EL (cell line): ENCODE measurements around the gene ASAH2.
A peak's percentile ranks its signal among the peaks of the same experiment; 100 is the strongest.
"Not testable (repeated sequence)": the region's sequence is repeated elsewhere in the genome, so short reads cannot be mapped to it uniquely, and the experiment has no call there.

ENCODE experiments used
- DNase-seq: peaks from one replicate; pipeline ENCODE4 v3.0.0-alpha.2; 2016

Gene ASAH2

GRCh38 chr10:50251394-50251793 is at the start of gene ASAH2:
TSS of gene ASAH2 (minus strand) at chr10:50251516. CDS start at chr10:50248610, 2,906 bp downstream.
- DNase-seq, result no peak

GRCh38 chr10:50299948-50300669 is 48.8 kb upstream of the ASAH2 start:
- DNase-seq, result no peak

- no peak for DNase-seq
These were observed 44.1 kb upstream of the ASAH2 start for GRCh38 chr10:50295367-50295766.

- DNase-seq, result no peak
These were observed 43.3 kb upstream of the ASAH2 start for GRCh38 chr10:50294582-50294981.

- DNase-seq, result no peak
These were observed 42.4 kb upstream of the ASAH2 start for GRCh38 chr10:50293513-50294313.

GRCh38 chr10:50291261-50291850 is 40.0 kb upstream of the ASAH2 start:
- DNase-seq, result peak; percentile 12

- no peak for DNase-seq
These were observed 37.9 kb upstream of the ASAH2 start for GRCh38 chr10:50289196-50289595.

GRCh38 chr10:50286996-50287803 is 35.9 kb upstream of the ASAH2 start:
- no peak for DNase-seq

- no peak for DNase-seq
These were observed 35.2 kb upstream of the ASAH2 start for GRCh38 chr10:50286517-50286916.

GRCh38 chr10:50281967-50282522 is 30.7 kb upstream of the ASAH2 start:
- no peak for DNase-seq

- no peak for DNase-seq
These were observed 30.1 kb upstream of the ASAH2 start for GRCh38 chr10:50281210-50281966.

GRCh38 chr10:50280049-50280841 is 28.9 kb upstream of the ASAH2 start:
- DNase-seq, result no peak

GRCh38 chr10:50279489-50279888 is 28.2 kb upstream of the ASAH2 start:
- DNase-seq, result no peak

- peak; percentile 26 for DNase-seq
These were observed 24.4 kb upstream of the ASAH2 start for GRCh38 chr10:50275650-50276235.

GRCh38 chr10:50272531-50272930 is 21.2 kb upstream of the ASAH2 start:
- no peak for DNase-seq

- no peak for DNase-seq
These were observed 20.4 kb upstream of the ASAH2 start for GRCh38 chr10:50271564-50272250.

- DNase-seq, result not testable (repeated sequence)
These were observed 16.6 kb upstream of the ASAH2 start for GRCh38 chr10:50267877-50268276.

- DNase-seq, result not testable (repeated sequence)
These were observed 11.3 kb upstream of the ASAH2 start for GRCh38 chr10:50262625-50263024.

GRCh38 chr10:50260791-50261281 is 9.5 kb upstream of the ASAH2 start:
- no peak for DNase-seq

GRCh38 chr10:50254479-50254878 is 3.2 kb upstream of the ASAH2 start:
- no peak for DNase-seq
